Liver (tissue), 3 donors: ENCODE measurements around the gene SIL1.

Experiments used
- EGR1 ChIP-seq, 2 donors: IDR thresholded peaks; 2 replicates each; pipeline ENCODE4 v1.6.1; 2016 to 2018; ENCODE audit warnings: antibody characterized with exemption in 2 of 2, low read depth in 2 of 2
- GABPA ChIP-seq, 2 donors: IDR thresholded peaks in 1 of 2; conservative IDR thresholded peaks in 1 of 2; 2 replicates each; pipeline ENCODE4 v1.6.1; 2016; ENCODE audit warnings: antibody characterized with exemption in 2 of 2, mild to moderate bottlenecking in 1 of 2, moderate library complexity in 1 of 2
- JUND ChIP-seq, 2 donors: IDR thresholded peaks; 2 replicates each; pipeline ENCODE4 v1.6.1; 2016; ENCODE audit warnings: antibody characterized with exemption in 2 of 2
- RXRA ChIP-seq, 2 donors: IDR thresholded peaks; 2 replicates each; pipeline ENCODE4 v1.6.1; 2017 to 2018; ENCODE audit warnings: antibody characterized with exemption in 2 of 2, mild to moderate bottlenecking in 1 of 2
- SP1 ChIP-seq: IDR thresholded peaks from 2 replicates; pipeline ENCODE4 v1.6.1; 2018; ENCODE audit warnings: antibody characterized with exemption, mild to moderate bottlenecking
- TAF1 ChIP-seq: conservative IDR thresholded peaks from 2 replicates; pipeline ENCODE4 v1.6.1; 2016; ENCODE audit warnings: antibody characterized with exemption, mild to moderate bottlenecking
- YY1 ChIP-seq: IDR thresholded peaks from 2 replicates; pipeline ENCODE4 v1.6.1; 2016; ENCODE audit warnings: antibody characterized with exemption, mild to moderate bottlenecking
- TF ChIP-seq, protein P1 (sequence below): IDR thresholded peaks from 2 replicates; pipeline ENCODE4 v1.6.1; 2016; ENCODE audit warnings: antibody characterized with exemption, mild to moderate bottlenecking
- TF ChIP-seq, protein P2 (sequence below): fragments of 150-350 bp; IDR thresholded peaks from 2 replicates; pipeline ENCODE4 v1.5.1; 2017; ENCODE audit warnings: improper control_type of control experiment, low read depth, low read length; ENCODE audit not compliant: missing input control
- TF ChIP-seq, protein P3 (sequence below): IDR thresholded peaks from 2 replicates; pipeline ENCODE4 v1.6.1; 2016; ENCODE audit warnings: antibody characterized with exemption
- donor health status: healthy.
- donor health status: healthy.

DNA sequence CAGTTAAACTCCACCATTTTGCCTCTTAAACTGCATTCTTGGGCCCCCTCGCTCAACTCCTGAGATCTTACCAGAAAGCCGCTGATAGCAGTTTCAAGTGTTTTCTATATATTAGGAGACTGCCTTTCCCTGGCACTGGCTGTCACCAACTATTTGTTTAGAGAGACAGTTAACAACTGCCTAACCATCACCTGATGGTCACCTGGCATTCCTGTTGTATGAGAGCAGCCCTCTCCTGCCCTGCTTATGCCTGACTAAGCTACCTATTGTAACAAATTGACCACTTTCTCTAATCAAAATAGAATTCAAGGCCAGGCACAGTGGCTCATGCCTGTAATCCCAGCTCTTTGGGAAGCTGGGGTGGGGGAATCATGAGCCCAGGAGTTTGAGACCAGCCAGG, 28.0 kb upstream of the SIL1 start:
- TF ChIP-seq, protein P1, sequence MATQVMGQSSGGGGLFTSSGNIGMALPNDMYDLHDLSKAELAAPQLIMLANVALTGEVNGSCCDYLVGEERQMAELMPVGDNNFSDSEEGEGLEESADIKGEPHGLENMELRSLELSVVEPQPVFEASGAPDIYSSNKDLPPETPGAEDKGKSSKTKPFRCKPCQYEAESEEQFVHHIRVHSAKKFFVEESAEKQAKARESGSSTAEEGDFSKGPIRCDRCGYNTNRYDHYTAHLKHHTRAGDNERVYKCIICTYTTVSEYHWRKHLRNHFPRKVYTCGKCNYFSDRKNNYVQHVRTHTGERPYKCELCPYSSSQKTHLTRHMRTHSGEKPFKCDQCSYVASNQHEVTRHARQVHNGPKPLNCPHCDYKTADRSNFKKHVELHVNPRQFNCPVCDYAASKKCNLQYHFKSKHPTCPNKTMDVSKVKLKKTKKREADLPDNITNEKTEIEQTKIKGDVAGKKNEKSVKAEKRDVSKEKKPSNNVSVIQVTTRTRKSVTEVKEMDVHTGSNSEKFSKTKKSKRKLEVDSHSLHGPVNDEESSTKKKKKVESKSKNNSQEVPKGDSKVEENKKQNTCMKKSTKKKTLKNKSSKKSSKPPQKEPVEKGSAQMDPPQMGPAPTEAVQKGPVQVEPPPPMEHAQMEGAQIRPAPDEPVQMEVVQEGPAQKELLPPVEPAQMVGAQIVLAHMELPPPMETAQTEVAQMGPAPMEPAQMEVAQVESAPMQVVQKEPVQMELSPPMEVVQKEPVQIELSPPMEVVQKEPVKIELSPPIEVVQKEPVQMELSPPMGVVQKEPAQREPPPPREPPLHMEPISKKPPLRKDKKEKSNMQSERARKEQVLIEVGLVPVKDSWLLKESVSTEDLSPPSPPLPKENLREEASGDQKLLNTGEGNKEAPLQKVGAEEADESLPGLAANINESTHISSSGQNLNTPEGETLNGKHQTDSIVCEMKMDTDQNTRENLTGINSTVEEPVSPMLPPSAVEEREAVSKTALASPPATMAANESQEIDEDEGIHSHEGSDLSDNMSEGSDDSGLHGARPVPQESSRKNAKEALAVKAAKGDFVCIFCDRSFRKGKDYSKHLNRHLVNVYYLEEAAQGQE = no peak
- TF ChIP-seq SP1 (no peak), EGR1 (IDR thresholded peaks at IDR 0.05; ENCODE audit: low read depth in 2 of 2) (no peak), GABPA (IDR thresholded peaks at IDR 0.05 in 1 of 2, conservative IDR thresholded peaks at IDR 0.05 in 1 of 2) (no peak), YY1 (no peak), TAF1 (no peak), RXRA (IDR thresholded peaks at IDR 0.05) (no peak), JUND (IDR thresholded peaks at IDR 0.05) (no peak)
- TF ChIP-seq, protein P2, sequence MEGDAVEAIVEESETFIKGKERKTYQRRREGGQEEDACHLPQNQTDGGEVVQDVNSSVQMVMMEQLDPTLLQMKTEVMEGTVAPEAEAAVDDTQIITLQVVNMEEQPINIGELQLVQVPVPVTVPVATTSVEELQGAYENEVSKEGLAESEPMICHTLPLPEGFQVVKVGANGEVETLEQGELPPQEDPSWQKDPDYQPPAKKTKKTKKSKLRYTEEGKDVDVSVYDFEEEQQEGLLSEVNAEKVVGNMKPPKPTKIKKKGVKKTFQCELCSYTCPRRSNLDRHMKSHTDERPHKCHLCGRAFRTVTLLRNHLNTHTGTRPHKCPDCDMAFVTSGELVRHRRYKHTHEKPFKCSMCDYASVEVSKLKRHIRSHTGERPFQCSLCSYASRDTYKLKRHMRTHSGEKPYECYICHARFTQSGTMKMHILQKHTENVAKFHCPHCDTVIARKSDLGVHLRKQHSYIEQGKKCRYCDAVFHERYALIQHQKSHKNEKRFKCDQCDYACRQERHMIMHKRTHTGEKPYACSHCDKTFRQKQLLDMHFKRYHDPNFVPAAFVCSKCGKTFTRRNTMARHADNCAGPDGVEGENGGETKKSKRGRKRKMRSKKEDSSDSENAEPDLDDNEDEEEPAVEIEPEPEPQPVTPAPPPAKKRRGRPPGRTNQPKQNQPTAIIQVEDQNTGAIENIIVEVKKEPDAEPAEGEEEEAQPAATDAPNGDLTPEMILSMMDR = no peak
- TF ChIP-seq, protein P3, sequence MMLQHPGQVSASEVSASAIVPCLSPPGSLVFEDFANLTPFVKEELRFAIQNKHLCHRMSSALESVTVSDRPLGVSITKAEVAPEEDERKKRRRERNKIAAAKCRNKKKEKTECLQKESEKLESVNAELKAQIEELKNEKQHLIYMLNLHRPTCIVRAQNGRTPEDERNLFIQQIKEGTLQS = no peak
